ENCODE data around the gene ABHD6. TPM values are rescaled to one million over a fixed set of nuclear protein-coding genes. Genes with fewer than 3 reads are reported as not detected.

Gene ABHD6
- total RNA-seq, 4 donors from 2014 or later = 14.7 to 28.6 (median 18.0) TPM

GRCh38 chr3:58298190-58298589, 60.6 kb downstream of the ABHD6 start:
- no peaks in the 10 kb centered on the region for H3K27me3 ChIP-seq
- no peaks in the 10 kb centered on the region for H3K9me3 ChIP-seq
- no peak for TF ChIP-seq CTCF (IDR thresholded peaks at IDR 0.05)
- no peak for TF ChIP-seq POLR2A (IDR thresholded peaks at IDR 0.05)
- H3K27ac ChIP-seq = no peak overlapping the region
- H3K36me3 ChIP-seq = no peaks in the 10 kb centered on the region
- intact Hi-C loops (cut with DNase I) = loop anchor here (10.0 kb wide), 1 partner anchor 293 kb away; the partner anchor contains the start of gene FLNB
- no peak overlapping the region for H3K4me3 ChIP-seq (replicated peaks in 1 of 3)
- no peak for DNase-seq
- 65% methylated on average over 3 of the region's 3 CpGs for WGBS, 2 donors
- H3K4me1 ChIP-seq = peaks cover 0 to 11% of the 10 kb centered on the region in 2 donors

GRCh38 chr3:58299075-58299474, 61.5 kb downstream of the ABHD6 start:
- Histone ChIP-seq H3K9me3 (no peaks in the 10 kb centered on the region), H3K4me3 (replicated peaks in 1 of 3) (no peak overlapping the region), H3K27me3 (no peaks in the 10 kb centered on the region), H3K27ac (no peak overlapping the region), H3K4me1 (peaks cover 0 to 11% of the 10 kb centered on the region in 2 donors), H3K36me3 (no peaks in the 10 kb centered on the region)
- TF ChIP-seq POLR2A (IDR thresholded peaks at IDR 0.05) = no peak
- 71 to 72% methylated on average over 2 of the region's 2 CpGs for WGBS, 2 donors
- no peak for DNase-seq
- intact Hi-C loops (cut with DNase I) = loop anchor here (10.0 kb wide), 1 partner anchor 294 kb away; the partner anchor contains the start of gene FLNB

GRCh38 chr3:58299839-58300516, 62.4 kb downstream of the ABHD6 start:
- intact Hi-C loops (cut with DNase I) = loop anchor here (5.0 to 10.0 kb wide), 3 partner anchors 63 to 295 kb away; partner anchors contain the start of genes ABHD6 and FLNB
- DNase-seq = peak in 1 of 2 donors; percentile 20
- Histone ChIP-seq H3K36me3 (no peaks in the 10 kb centered on the region), H3K27ac (no peak overlapping the region), H3K27me3 (no peaks in the 10 kb centered on the region), H3K4me3 (replicated peaks in 1 of 3) (no peak overlapping the region), H3K4me1 (peaks cover 0 to 11% of the 10 kb centered on the region in 2 donors), H3K9me3 (no peaks in the 10 kb centered on the region)
- WGBS, 2 donors = 15 to 18% methylated on average over 8 of the region's 8 CpGs
- TF ChIP-seq CTCF (IDR thresholded peaks at IDR 0.05) (peak in 5 of 6 experiments; percentile 18 to 75 (median 51)), POLR2A (IDR thresholded peaks at IDR 0.05) (no peak)

GRCh38 chr3:58305882-58306711, 68.5 kb downstream of the ABHD6 start, which contains the start of the genes HTD2 and RPP14:
Gene HTD2, plus strand, starts transcription at chr3:58306520. Its CDS starts 11,094 bp downstream, at chr3:58317614.
Gene RPP14, plus strand, starts transcription at chr3:58306245. Its CDS starts 4,085 bp downstream, at chr3:58310330.
- H3K27ac ChIP-seq = peak within 1 kb of the TSS; percentile 94 to 97 (median 96)
- no peaks in the 10 kb centered on the region for H3K27me3 ChIP-seq
- H3K36me3 ChIP-seq = peaks cover 6% of the 10 kb centered on the region in 2 donors
- H3K4me3 ChIP-seq (replicated peaks in 1 of 3) = peak within 1 kb of the TSS; percentile 41 to 78 (median 62)
- intact Hi-C loops (cut with DNase I) = no loop called here
- peak; percentile 97 to 98 for DNase-seq
- H3K4me1 ChIP-seq = peaks cover 15 to 21% of the 10 kb centered on the region in 2 donors
- TF ChIP-seq CTCF (IDR thresholded peaks at IDR 0.05) (peak; percentile 90 to 97 (median 95)), POLR2A (IDR thresholded peaks at IDR 0.05) (peak; percentile 44 to 76)
- H3K9me3 ChIP-seq = no peaks in the 10 kb centered on the region
- WGBS, 2 donors = 9 to 12% methylated on average over 23 to 39 of the region's 71 CpGs

GRCh38 chr3:58307639-58308215, 70.1 kb downstream of the ABHD6 start:
- 23% methylated on average over 10 of the region's 10 CpGs for WGBS, 2 donors
- intact Hi-C loops (cut with DNase I) = no loop called here
- peak overlapping the region in 2 of 3 donors; percentile 94 to 96 for H3K27ac ChIP-seq

More at GRCh38 chr3:58307639-58308215, 70.1 kb downstream of the ABHD6 start:
- TF ChIP-seq CTCF (IDR thresholded peaks at IDR 0.05) = peak; percentile 13 to 65 (median 42)
- TF ChIP-seq POLR2A (IDR thresholded peaks at IDR 0.05) = no peak
- H3K4me3 ChIP-seq (replicated peaks in 1 of 3) = peak overlapping the region in 2 of 3 donors; percentile 62 to 78
- H3K36me3 ChIP-seq = peaks cover 15 to 22% of the 10 kb centered on the region in 2 donors
- H3K4me1 ChIP-seq = peaks cover 15 to 21% of the 10 kb centered on the region in 2 donors
- H3K27me3 ChIP-seq = no peaks in the 10 kb centered on the region
- H3K9me3 ChIP-seq = no peaks in the 10 kb centered on the region
- DNase-seq = peak; percentile 57 to 58
